ENCODE measurements around the gene SLC27A2.

DNA sequence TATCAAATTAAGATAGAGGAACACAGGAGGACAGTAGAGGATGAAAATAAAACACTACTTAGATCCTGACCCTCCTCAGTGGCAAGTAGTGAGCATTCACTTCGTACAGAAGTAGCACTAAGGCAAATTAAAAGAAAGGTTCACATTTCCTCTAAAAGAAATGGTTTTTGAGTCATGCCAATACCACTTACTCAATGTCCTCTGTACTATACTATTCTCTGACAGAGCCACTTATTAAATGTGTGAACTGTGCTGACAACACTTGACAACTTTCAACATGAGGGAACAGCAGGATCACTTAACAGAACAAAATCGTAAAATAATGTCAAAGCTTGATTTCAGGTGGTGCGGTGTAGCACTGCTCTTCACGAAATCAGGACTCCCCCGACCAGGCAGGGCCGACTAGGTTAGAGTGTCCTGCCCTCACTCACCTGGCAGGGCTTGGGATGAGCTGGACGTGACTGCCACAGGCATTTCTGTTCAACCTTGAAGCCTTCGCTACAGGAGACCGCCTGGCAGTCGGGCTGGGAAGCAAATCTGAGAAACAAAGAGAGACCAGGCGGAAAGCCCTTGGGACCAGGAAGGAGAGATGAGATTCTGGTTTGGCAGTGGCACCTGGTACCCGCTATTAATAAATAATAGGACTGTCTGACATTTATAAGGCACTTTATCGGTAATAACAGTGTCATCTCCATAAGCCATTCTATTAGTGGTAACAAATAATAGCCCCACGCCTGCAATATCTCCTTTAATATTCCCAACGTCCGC lies 611 bp upstream of the SLC27A2 start:
- TF ChIP-seq, protein P1, sequence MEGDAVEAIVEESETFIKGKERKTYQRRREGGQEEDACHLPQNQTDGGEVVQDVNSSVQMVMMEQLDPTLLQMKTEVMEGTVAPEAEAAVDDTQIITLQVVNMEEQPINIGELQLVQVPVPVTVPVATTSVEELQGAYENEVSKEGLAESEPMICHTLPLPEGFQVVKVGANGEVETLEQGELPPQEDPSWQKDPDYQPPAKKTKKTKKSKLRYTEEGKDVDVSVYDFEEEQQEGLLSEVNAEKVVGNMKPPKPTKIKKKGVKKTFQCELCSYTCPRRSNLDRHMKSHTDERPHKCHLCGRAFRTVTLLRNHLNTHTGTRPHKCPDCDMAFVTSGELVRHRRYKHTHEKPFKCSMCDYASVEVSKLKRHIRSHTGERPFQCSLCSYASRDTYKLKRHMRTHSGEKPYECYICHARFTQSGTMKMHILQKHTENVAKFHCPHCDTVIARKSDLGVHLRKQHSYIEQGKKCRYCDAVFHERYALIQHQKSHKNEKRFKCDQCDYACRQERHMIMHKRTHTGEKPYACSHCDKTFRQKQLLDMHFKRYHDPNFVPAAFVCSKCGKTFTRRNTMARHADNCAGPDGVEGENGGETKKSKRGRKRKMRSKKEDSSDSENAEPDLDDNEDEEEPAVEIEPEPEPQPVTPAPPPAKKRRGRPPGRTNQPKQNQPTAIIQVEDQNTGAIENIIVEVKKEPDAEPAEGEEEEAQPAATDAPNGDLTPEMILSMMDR (IDR thresholded peaks at IDR 0.05): no peak
- no peak for TF ChIP-seq POLR2A (IDR thresholded peaks at IDR 0.05)
